Fibroblast of lung (primary cell): ENCODE results near the gene RBM20.

Experiments
- EZH2 ChIP-seq: IDR thresholded peaks from 2 replicates; pipeline ENCODE4 v1.5.1; 2012; ENCODE audit warnings: low read length, control low read depth, mild to moderate bottlenecking; ENCODE audit errors: missing control alignments
- TF ChIP-seq, protein P1 (sequence below), 2 donors: IDR thresholded peaks in 1 of 2; conservative IDR thresholded peaks in 1 of 2; 1 replicate in 1 of 2; 2 replicates in 1 of 2; pipeline ENCODE4 v1.5.1; 2011 to 2012; ENCODE audit warnings: low read length in 2 of 2, control low read depth in 1 of 2, inconsistent platforms in 1 of 2, low read depth in 1 of 2, mild to moderate bottlenecking in 1 of 2

DNA sequence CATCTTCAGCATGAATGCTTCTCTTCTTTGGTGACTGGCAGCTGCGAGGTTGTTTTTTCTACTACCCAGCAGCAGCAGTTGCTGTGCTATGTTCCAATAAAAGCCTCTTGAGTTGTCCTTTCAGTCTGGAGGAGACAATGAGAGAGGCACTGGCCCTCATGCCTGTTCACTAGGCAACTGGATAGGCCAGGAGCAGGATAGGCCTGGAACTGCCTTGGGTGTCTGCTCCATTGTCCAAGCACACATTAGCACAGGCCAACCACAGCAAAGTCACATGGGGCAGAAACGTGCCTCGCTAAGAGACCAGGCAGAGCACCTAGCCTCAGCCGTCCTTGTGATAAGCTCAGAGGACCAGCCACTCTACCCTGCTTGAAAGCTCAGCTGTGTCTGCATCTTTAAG lies 150.7 kb downstream of the RBM20 start:
- TF ChIP-seq, protein P1, sequence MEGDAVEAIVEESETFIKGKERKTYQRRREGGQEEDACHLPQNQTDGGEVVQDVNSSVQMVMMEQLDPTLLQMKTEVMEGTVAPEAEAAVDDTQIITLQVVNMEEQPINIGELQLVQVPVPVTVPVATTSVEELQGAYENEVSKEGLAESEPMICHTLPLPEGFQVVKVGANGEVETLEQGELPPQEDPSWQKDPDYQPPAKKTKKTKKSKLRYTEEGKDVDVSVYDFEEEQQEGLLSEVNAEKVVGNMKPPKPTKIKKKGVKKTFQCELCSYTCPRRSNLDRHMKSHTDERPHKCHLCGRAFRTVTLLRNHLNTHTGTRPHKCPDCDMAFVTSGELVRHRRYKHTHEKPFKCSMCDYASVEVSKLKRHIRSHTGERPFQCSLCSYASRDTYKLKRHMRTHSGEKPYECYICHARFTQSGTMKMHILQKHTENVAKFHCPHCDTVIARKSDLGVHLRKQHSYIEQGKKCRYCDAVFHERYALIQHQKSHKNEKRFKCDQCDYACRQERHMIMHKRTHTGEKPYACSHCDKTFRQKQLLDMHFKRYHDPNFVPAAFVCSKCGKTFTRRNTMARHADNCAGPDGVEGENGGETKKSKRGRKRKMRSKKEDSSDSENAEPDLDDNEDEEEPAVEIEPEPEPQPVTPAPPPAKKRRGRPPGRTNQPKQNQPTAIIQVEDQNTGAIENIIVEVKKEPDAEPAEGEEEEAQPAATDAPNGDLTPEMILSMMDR (conservative IDR thresholded peaks at IDR 0.05 in 1 of 2, IDR thresholded peaks at IDR 0.05 in 1 of 2; ENCODE audit: low read depth in 1 of 2, low read length in 2 of 2), result no peak
- TF ChIP-seq EZH2, result no peak
